HepG2 (cell line): ENCODE results near the gene HRH3. TPM values are rescaled to one million over a fixed set of nuclear protein-coding genes. Genes with fewer than 3 reads are reported as not detected.
A peak's percentile ranks its signal among the peaks of the same experiment; 100 is the strongest.

Experiments
- CBX2 ChIP-seq, 2 experiments: fragments of 200-600 bp in 1 of 2; sonication (generic); formaldehyde crosslinking in 1 of 2; IDR thresholded peaks; 2 replicates each; pipeline versions ENCODE4 v1.7.0 to v1.8.1; 2018 to 2022; ENCODE audit warnings: low read depth in 2 of 2, low read length in 1 of 2, mild to moderate bottlenecking in 1 of 2, missing genetic modification reagents in 1 of 2
- CHCHD3 ChIP-seq: sonication (generic); formaldehyde crosslinking; IDR thresholded peaks from 2 replicates; pipeline ENCODE4 v1.8.0; 2022; ENCODE audit warnings: mild to moderate bottlenecking, missing genetic modification reagents, moderate library complexity
- ESRRA ChIP-seq: sonication (generic); formaldehyde crosslinking; IDR thresholded peaks from 2 replicates; pipeline ENCODE4 v1.5.1; 2020; ENCODE audit warnings: mild to moderate bottlenecking, low read depth, missing genetic modification reagents
- FOXC1 ChIP-seq: sonication (generic); formaldehyde crosslinking; IDR thresholded peaks from 2 replicates; pipeline ENCODE4 v1.8.0; 2022; ENCODE audit warnings: mild to moderate bottlenecking, missing genetic modification reagents, borderline replicate concordance
- MTF2 ChIP-seq: sonication (generic); formaldehyde crosslinking; IDR thresholded peaks from 2 replicates; pipeline ENCODE4 v1.5.0; 2020; ENCODE audit warnings: missing genetic modification reagents, borderline replicate concordance
- NONO ChIP-seq, 2 experiments: fragments of 450-650 bp in 1 of 2; sonication (generic) in 1 of 2; formaldehyde crosslinking in 1 of 2; IDR thresholded peaks in 1 of 2; conservative IDR thresholded peaks in 1 of 2; 2 replicates each; pipeline versions ENCODE4 v1.6.1 to v1.8.0; 2017 to 2022; ENCODE audit warnings: mild to moderate bottlenecking in 1 of 2, missing genetic modification reagents in 1 of 2, moderate library complexity in 1 of 2
- SMARCC2 ChIP-seq: fragments of 450-650 bp; IDR thresholded peaks from 2 replicates; pipeline ENCODE4 v1.6.1; 2017; ENCODE audit warnings: antibody characterized with exemption, mild to moderate bottlenecking
- SP5 ChIP-seq: IDR thresholded peaks from 2 replicates; pipeline ENCODE4 v1.6.1; 2016; ENCODE audit warnings: low read depth, borderline replicate concordance
- TBX2 ChIP-seq: sonication (generic); formaldehyde crosslinking; IDR thresholded peaks from 2 replicates; pipeline ENCODE4 v1.5.0; 2020; ENCODE audit warnings: missing genetic modification reagents, mild to moderate bottlenecking, borderline replicate concordance
- TCF7 ChIP-seq: sonication (generic); IDR thresholded peaks from 2 replicates; pipeline ENCODE4 v1.6.1; 2016; ENCODE audit warnings: antibody characterized with exemption, low read depth
- TCF7L2 ChIP-seq: IDR thresholded peaks from 2 replicates; pipeline ENCODE4 v1.6.1; 2011; ENCODE audit warnings: mild to moderate bottlenecking, low read depth, low read length, moderate library complexity
- YY1 ChIP-seq: IDR thresholded peaks from 2 replicates; pipeline ENCODE4 v1.6.1; 2011; ENCODE audit warnings: low read length, low read depth, moderate library complexity, mild to moderate bottlenecking; ENCODE audit not compliant: insufficient read depth, insufficient replicate concordance
- ZNF143 ChIP-seq: sonication (generic); formaldehyde crosslinking; IDR thresholded peaks from 2 replicates; pipeline ENCODE4 v1.4.0; 2020; ENCODE audit warnings: missing genetic modification reagents
- ZNF30 ChIP-seq: sonication (generic); formaldehyde crosslinking; IDR thresholded peaks from 2 replicates; pipeline ENCODE4 v1.5.0; 2020; ENCODE audit warnings: mild to moderate bottlenecking, missing genetic modification reagents
- ZNF496 ChIP-seq: sonication (generic); formaldehyde crosslinking; IDR thresholded peaks from 2 replicates; pipeline ENCODE4 v1.8.1; 2023; ENCODE audit warnings: mild to moderate bottlenecking, moderate library complexity, missing genetic modification reagents; ENCODE audit not compliant: insufficient replicate concordance
- ZNF510 ChIP-seq: sonication (generic); formaldehyde crosslinking; IDR thresholded peaks from 2 replicates; pipeline ENCODE4 v1.4.0; 2020; ENCODE audit warnings: low read depth, mild to moderate bottlenecking, missing genetic modification reagents
- ZNF556 ChIP-seq: sonication (generic); formaldehyde crosslinking; IDR thresholded peaks from 2 replicates; pipeline ENCODE4 v1.4.0; 2020; ENCODE audit warnings: mild to moderate bottlenecking, missing genetic modification reagents, borderline replicate concordance
- ZNF761 ChIP-seq: sonication (generic); formaldehyde crosslinking; conservative IDR thresholded peaks from 2 replicates; pipeline ENCODE4 v1.4.0; 2020; ENCODE audit warnings: mild to moderate bottlenecking, missing genetic modification reagents
- ZNF773 ChIP-seq: sonication (generic); formaldehyde crosslinking; IDR thresholded peaks from 2 replicates; pipeline ENCODE4 v1.4.0; 2020; ENCODE audit warnings: missing genetic modification reagents, borderline replicate concordance
- ZNF782 ChIP-seq: sonication (generic); formaldehyde crosslinking; IDR thresholded peaks from 2 replicates; pipeline ENCODE4 v1.4.0; 2020; ENCODE audit warnings: missing genetic modification reagents, mild to moderate bottlenecking, borderline replicate concordance
- ZNF792 ChIP-seq: IDR thresholded peaks from 2 replicates; pipeline ENCODE4 v1.6.1; 2016
- ZSCAN22 ChIP-seq: sonication (generic); formaldehyde crosslinking; IDR thresholded peaks from 2 replicates; pipeline ENCODE4 v1.4.0; 2020; ENCODE audit warnings: mild to moderate bottlenecking, missing genetic modification reagents
- polyA plus RNA-seq, 8 experiments: library from polyadenylated mRNA; depleted of rRNA in 3 of 8; stranded (reverse) in 7 of 8; unstranded in 1 of 8; fragments of >200 nt; fragmentation: Illumina TruSeq in 4 of 8; extraction: Trizol in 4 of 8; gene quantifications; 2 replicates each; pipeline versions ENCODE4 v1.2.1 to v1.2.3, GENCODE V29; 2011 to 2016; ENCODE audit warnings: low read depth in 4 of 8, missing spikeins in 1 of 8, mixed read lengths in 1 of 8; ENCODE audit not compliant: insufficient read depth in 1 of 8
- total RNA-seq, 5 experiments: library from RNA; depleted of rRNA; stranded (reverse); fragments of >200 nt; fragmentation: Illumina TruSeq; extraction: Trizol; gene quantifications; 2 replicates each; pipeline ENCODE4 v1.2.3, GENCODE V29; 2016; ENCODE audit warnings: low read depth in 1 of 5
- TF ChIP-seq, protein P1 (sequence below): sonication (generic); formaldehyde crosslinking; IDR thresholded peaks from 2 replicates; pipeline ENCODE4 v1.4.0; 2020; ENCODE audit warnings: mild to moderate bottlenecking, missing genetic modification reagents
- TF ChIP-seq, protein P2 (sequence below), 2 experiments: sonication (generic) in 1 of 2; formaldehyde crosslinking in 1 of 2; IDR thresholded peaks; 2 replicates each; pipeline versions ENCODE4 v1.5.1 to v1.6.1; 2011 to 2020; ENCODE audit warnings: borderline replicate concordance in 1 of 2, low read depth in 1 of 2, low read length in 1 of 2, mild to moderate bottlenecking in 1 of 2, missing genetic modification reagents in 1 of 2, moderate library complexity in 1 of 2
- TF ChIP-seq, protein P3 (sequence below): sonication (generic); formaldehyde crosslinking; IDR thresholded peaks from 2 replicates; pipeline ENCODE4 v1.4.0; 2020; ENCODE audit warnings: mild to moderate bottlenecking, missing genetic modification reagents
- TF ChIP-seq, protein P4 (sequence below): sonication (generic); formaldehyde crosslinking; IDR thresholded peaks from 2 replicates; pipeline ENCODE4 v1.9.0; 2021; ENCODE audit warnings: missing genetic modification reagents, borderline replicate concordance

The HRH3 gene
- total and polyA plus RNA-seq, 2 of the 13 experiments (the other 11 are each of a cell fraction or from before 2014, with no cell fraction given) = 0.18 TPM; not detected in 1

DNA sequence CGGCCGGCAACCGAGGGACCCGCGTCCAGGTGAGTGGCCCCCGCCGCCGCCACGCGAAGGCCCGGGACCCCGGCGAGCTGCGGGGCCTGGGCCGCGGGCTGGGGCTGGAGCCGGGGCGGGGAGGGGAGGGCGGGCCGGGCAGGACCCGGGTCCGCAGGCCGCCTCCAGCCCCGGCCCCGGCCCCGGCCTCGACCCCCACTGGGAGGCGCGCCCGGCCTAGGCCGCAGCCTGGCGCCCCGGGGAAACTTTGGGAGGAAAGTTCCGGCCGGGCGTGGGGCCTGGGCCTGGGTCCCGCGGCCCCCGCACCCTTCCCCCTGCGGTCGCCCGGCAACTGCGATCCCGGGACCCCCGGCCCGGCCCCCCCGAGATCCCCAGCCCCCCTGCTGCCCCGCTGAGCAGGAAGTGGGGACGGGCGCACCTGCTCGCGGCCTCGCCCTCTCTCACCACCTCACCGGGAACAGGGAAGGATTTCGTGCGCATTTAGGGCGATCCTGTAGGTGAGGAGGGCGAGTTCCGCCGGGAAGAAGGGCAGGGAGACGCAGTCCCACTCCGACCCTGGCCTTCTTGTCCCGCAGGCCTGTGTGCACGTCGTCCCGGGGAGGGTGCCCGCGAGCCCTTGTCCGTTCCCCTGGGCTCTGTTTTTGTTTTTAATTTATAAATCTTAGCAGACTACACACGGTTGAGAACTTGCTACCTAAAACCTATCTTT lies 18.6 kb upstream of the HRH3 start (continued):
- no peak for TF ChIP-seq ZNF510
- no peak for TF ChIP-seq ZNF556 (CRISPR knock-in tag)
- TF ChIP-seq TCF7 = no peak
- TF ChIP-seq, protein P1, sequence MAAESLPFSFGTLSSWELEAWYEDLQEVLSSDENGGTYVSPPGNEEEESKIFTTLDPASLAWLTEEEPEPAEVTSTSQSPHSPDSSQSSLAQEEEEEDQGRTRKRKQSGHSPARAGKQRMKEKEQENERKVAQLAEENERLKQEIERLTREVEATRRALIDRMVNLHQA = no peak
- TF ChIP-seq SP5 (CRISPR knock-in tag) = no peak
- TF ChIP-seq NONO (IDR thresholded peaks at IDR 0.05) = no peak
- peak; percentile 64 for TF ChIP-seq NONO (CRISPR knock-in tag; conservative IDR thresholded peaks at IDR 0.05)
- no peak for TF ChIP-seq ZNF761 (CRISPR knock-in tag)
- peak; percentile 52; the same call in 1 of the 2 replicates for TF ChIP-seq ZNF792 (CRISPR knock-in tag)
- TF ChIP-seq ZNF773 (CRISPR knock-in tag) = no peak
- TF ChIP-seq ZSCAN22 (CRISPR knock-in tag) = no peak
- no peak for TF ChIP-seq TBX2 (CRISPR knock-in tag)
- no peak for TF ChIP-seq MTF2 (CRISPR knock-in tag)
- TF ChIP-seq ZNF496 (CRISPR knock-in tag) = no peak
- TF ChIP-seq ZNF782 = no peak
- TF ChIP-seq ZNF143 (CRISPR knock-in tag) = no peak
- peak; percentile 25; the same call in 1 of the 2 replicates for TF ChIP-seq FOXC1 (CRISPR knock-in tag)
- TF ChIP-seq, protein P2, sequence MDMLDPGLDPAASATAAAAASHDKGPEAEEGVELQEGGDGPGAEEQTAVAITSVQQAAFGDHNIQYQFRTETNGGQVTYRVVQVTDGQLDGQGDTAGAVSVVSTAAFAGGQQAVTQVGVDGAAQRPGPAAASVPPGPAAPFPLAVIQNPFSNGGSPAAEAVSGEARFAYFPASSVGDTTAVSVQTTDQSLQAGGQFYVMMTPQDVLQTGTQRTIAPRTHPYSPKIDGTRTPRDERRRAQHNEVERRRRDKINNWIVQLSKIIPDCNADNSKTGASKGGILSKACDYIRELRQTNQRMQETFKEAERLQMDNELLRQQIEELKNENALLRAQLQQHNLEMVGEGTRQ (IDR thresholded peaks at IDR 0.05; ENCODE audit: low read depth, low read length) = no peak
- TF ChIP-seq, protein P2 (CRISPR knock-in tag; IDR thresholded peaks at IDR 0.05; ENCODE audit: borderline replicate concordance) = no peak
- no peak for TF ChIP-seq SMARCC2
- TF ChIP-seq TCF7L2 = no peak
- TF ChIP-seq, protein P3, sequence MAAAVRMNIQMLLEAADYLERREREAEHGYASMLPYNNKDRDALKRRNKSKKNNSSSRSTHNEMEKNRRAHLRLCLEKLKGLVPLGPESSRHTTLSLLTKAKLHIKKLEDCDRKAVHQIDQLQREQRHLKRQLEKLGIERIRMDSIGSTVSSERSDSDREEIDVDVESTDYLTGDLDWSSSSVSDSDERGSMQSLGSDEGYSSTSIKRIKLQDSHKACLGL (CRISPR knock-in tag) = peak; percentile 65; the same call in 1 of the 2 replicates
- TF ChIP-seq CHCHD3 = peak; percentile 53
- 0 out of 2 replicates have a peak, but pooled peaks have one; percentile 16 for TF ChIP-seq ESRRA
- 0 out of 2 replicates have a peak, but pooled peaks have one; percentile 42 for TF ChIP-seq ZNF30 (CRISPR knock-in tag)
- TF ChIP-seq, protein P4, sequence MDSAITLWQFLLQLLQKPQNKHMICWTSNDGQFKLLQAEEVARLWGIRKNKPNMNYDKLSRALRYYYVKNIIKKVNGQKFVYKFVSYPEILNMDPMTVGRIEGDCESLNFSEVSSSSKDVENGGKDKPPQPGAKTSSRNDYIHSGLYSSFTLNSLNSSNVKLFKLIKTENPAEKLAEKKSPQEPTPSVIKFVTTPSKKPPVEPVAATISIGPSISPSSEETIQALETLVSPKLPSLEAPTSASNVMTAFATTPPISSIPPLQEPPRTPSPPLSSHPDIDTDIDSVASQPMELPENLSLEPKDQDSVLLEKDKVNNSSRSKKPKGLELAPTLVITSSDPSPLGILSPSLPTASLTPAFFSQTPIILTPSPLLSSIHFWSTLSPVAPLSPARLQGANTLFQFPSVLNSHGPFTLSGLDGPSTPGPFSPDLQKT (CRISPR knock-in tag) = no peak
- TF ChIP-seq YY1 = no peak
- TF ChIP-seq CBX2 (IDR thresholded peaks at IDR 0.05; ENCODE audit: low read depth, low read length) = no peak
- TF ChIP-seq CBX2 (CRISPR knock-in tag; IDR thresholded peaks at IDR 0.05; ENCODE audit: low read depth) = no peak
